Tibial nerve (tissue), 4 donors: ENCODE data around the gene CLSTN1.

Experiments used
- EP300 ChIP-seq, 2 donors: sonication (generic); formaldehyde crosslinking; IDR thresholded peaks; one replicate each; pipeline ENCODE4 v1.6.1; 2017; ENCODE audit warnings: antibody characterized with exemption in 2 of 2, mild to moderate bottlenecking in 1 of 2
- POLR2A ChIP-seq, 2 donors: fragments of 450-650 bp; IDR thresholded peaks; one replicate each; pipeline ENCODE4 v1.6.1; 2017; ENCODE audit warnings: antibody characterized with exemption in 2 of 2, mild to moderate bottlenecking in 2 of 2, moderate library complexity in 2 of 2
- TF ChIP-seq, protein P1 (sequence below), 5 experiments: fragments of 200-600 bp in 3 of 5; fragments of 450-650 bp in 2 of 5; sonication (generic) in 3 of 5; IDR thresholded peaks; one replicate each; pipeline ENCODE4 v1.5.1; 2016 to 2019; ENCODE audit warnings: antibody characterized with exemption in 5 of 5, mild to moderate bottlenecking in 3 of 5, moderate library complexity in 2 of 5

DNA sequence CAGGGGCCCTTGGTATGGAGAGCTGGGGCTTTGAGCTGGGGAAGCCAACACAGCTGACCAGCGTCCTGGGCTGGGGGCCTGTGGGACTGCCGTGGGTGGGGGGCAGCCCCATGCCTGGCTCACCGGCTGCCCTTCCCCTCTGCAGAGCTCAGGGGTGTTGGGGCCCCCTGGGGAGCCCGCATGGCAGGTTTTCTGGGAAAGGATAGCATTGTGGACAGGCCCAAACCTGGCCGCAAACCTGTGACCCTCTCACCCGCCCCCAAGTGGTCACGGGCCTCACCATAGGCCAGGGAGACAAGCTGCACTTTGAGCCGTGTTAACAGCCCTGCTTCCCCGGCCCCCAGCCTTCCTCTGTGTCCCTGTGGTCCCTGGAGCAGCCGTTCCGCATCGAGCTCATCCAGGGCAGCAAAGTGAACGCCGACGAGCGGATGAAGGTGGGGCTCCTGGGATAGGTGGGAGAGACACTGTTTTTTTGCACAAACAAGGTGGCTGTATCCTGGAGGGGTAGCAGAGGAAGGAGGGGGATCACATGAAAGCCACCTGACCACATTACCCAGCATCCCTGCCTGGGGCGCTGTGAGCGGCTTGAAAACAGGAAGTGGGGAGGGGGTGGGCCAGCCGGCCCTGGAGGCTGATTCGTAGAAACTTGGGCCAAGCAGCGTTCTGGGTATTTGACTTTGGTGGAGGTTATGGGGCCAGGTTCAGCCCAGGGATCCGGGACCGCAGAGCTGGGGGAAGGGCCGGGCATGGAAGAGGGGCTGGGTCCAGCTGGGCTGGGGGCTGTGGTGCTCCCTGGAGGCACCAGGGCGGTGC lies 106.4 kb downstream of the CLSTN1 start:
- TF ChIP-seq, protein P1, sequence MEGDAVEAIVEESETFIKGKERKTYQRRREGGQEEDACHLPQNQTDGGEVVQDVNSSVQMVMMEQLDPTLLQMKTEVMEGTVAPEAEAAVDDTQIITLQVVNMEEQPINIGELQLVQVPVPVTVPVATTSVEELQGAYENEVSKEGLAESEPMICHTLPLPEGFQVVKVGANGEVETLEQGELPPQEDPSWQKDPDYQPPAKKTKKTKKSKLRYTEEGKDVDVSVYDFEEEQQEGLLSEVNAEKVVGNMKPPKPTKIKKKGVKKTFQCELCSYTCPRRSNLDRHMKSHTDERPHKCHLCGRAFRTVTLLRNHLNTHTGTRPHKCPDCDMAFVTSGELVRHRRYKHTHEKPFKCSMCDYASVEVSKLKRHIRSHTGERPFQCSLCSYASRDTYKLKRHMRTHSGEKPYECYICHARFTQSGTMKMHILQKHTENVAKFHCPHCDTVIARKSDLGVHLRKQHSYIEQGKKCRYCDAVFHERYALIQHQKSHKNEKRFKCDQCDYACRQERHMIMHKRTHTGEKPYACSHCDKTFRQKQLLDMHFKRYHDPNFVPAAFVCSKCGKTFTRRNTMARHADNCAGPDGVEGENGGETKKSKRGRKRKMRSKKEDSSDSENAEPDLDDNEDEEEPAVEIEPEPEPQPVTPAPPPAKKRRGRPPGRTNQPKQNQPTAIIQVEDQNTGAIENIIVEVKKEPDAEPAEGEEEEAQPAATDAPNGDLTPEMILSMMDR (IDR thresholded peaks at IDR 0.05): no peak
- TF ChIP-seq POLR2A (IDR thresholded peaks at IDR 0.05) (no peak), EP300 (IDR thresholded peaks at IDR 0.05) (peak in 1 of 2 donors; percentile 38)
